Measurements from ENCODE around the gene TLK1. TPM values are rescaled to one million over a fixed set of nuclear protein-coding genes. Genes with fewer than 3 reads are reported as not detected.
"Not testable (repeated sequence)": the region's sequence is repeated elsewhere in the genome, so short reads cannot be mapped to it uniquely, and the experiment has no call there.

Gene TLK1
- polyA plus RNA-seq, 3 donors = 44.8 to 51.3 (median 46.2) TPM

DNA sequence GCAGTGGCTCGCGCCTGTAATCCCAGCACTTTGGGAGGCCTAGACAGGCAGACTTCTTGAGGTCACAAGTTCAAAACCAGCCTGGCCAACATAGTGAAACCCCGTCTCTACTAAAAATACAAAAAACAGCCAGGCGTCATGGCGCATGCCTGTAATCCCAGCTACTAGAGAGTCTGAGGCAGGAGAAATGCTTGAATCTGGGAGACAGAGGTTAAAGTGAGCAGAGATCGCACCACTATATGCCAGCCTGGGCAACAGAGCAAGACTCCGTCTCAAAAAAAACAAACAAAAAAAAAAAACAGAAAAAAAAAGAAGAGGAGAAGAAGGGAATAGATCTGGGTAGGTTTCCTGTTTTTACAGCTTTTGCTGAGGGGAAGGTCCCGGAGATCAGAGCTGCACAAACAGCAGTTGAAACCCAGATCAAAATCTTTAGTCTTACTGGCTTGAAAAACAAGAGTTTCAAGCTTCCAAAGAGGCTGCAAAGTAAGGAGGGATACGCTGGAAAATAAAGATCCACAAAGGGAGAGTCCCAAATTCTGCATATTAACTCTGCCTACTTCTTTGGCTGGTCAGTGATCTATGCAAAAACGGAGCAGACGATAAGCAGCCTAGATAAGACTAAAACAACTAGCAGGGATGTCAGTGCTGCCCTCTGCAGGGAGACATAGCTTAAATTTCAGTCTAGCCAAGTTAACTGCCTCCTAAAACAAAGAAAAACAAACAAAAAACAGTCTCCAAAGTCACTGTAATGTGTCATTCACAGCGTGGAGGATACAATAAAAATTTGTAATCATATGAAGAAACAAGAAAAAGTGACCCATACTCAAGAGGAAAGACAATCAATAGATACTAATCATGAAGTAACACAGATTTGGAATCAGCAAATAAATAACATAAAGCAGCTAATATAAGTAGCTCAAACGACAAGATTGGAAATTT lies 74.1 kb downstream of the TLK1 start:
- DNase-seq = peak; percentile 56

DNA sequence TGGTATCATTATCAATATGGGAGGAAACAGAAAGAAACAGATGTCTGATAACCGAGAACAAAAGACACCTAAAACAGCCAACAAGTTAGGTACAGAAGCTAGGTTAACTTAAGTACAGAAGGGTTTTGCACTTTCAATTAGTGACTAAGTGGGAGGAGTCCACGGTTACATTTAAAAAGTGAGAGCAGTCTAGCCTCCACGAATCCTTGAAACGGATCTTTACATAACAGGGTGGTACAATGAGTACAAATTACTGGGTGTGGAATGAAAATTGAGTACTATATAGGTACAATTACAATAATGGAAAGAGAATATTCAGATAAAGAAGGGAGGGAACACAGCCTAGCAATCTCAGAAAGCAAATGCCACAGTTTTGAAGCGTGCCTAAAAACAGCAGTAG lies 76.6 kb downstream of the TLK1 start:
- DNase-seq = no peak

DNA sequence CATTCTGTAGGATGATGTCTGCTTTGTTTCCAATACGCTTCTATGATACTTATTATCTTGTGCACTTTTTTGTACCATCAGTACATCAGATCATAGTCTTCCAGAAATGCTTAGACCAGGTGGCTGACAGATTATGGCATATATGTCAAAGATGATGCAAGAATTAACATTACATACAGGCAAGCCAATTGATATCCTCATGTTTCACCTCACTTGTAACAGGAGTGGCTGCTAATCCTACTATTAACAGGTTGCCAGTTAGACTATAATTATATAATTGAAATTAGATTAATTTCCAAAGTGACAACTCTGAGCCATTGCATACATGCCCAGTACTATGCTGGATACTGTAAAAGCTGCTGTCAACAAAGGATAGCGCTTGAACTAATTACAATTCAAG lies 77.2 kb downstream of the TLK1 start:
- DNase-seq = no peak

DNA sequence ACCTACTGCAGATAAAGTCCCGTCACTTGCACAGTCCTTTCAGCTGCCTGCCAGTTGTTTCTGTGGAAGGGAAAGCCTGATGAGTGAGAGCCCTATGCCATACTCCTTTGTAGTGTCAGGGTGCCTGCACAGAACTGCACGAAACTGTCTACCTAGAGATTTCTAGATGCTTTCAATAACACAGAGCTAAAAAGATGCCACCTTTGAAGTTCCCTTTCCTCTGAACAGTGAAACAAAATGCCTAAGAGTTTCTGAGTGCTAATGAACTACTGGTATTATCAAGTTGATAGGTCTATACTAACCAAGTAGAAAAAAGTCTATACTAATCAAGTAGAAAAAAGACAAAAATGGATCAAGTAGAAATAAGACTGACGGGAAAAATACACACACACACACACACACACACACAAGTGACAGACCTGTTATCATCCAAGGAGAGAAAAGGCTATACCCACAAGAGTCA lies 79.0 kb downstream of the TLK1 start:
- no peak for DNase-seq

DNA sequence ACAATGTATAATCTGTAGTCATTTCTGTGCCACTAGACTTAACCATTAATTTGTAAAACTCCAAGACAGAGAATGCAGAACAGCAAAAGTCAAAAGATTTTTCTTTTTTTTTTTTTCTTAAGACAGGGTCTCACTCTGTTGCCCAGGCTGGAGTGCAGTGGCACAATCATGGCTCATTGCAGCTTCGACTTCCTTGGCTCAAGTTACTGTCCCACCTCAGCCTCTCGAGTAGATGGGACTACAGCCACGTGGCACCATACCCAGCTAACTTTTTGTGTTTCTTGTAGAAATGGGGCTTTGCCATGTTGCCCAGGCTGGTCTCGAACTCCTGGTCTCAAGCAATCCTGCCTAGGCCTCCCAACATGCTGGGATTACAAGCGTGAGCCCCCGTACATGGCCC lies 80.1 kb downstream of the TLK1 start:
- no peak for DNase-seq

DNA sequence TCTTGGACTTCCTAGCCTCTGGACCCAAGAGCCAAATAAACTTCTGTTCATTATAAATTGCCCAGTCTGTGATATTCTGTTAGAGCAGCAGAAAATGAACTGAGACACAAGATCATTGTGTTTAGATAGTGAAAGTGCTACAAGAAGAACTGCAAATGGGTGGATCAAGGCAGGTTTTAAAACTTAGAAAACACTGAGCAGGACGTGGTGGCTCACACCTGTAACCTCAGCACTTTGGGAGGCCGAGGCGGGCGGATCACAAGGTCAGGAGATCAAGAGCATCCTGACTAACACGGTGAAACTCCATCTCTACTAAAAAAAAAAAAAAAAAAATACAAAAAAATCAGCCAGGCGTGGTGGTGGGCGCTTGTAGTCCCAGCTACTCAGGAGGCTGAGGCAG lies 84.3 kb downstream of the TLK1 start:
- DNase-seq = not testable (repeated sequence)

DNA sequence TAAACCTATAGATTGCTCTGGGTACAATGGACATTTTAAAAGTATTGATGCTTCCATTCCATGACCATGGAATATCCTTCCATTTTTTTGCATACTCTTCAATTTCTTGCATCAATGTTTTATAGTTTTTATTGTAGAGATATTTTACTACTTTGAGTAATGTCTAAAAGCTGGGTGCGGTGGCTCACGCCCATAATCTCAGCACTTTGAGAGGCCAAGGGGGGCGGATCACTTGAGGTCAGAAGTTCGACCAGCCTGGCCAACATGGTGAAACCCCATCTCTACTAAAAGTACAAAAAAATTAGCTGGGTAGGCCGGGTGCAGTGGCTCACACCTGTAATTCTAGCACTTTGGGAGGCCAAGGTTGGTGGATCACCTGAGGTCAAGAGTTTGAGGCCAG lies 88.5 kb downstream of the TLK1 start:
- no peak for DNase-seq

DNA sequence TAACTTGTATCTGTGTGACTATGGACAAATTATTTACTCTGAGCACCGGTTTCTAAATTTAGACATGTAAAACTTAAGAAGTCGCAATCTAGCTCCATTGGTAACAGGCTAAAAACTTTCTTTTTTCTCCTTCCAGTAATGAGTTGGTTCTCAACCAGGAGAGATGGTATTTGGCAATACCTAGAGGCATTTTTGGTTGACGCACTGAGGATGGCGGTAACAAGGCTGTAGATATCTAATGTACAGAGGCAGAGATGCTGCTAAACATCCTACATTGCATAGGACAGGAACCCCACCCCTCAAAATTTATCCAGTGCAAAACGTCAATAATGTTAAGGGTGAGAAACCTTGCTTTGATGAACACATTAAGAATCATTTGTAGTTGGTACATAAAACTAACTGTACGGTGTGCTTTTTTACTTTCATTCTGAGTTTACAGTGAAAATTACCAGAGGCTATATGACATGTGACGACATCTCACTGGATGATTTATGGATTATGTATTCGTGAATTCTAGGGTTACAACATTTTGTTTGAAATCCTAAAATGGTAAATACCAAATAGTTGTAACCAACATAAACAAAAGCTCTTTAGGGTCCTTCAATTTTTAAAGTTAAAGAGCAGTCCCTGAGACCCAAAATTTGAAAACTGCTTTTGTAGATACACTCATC lies 91.3 kb downstream of the TLK1 start:
- DNase-seq = no peak

DNA sequence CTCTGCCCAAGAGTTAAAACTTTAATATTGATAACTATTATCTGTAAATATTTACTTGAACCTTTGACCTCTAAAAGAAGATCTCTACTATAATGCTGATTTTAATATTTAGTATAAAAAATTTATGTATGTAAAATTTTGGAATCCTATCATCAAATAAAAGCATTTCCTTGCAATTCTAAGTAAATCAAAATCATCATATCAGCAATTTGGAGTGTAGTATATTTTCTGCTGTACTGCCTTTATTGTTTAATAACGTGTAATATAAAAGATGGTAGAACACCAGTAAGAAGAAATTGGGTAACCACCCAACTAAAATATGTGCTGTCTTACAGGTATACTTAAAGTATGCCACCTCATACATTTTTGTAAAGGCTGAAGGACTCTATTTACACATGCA lies 94.6 kb downstream of the TLK1 start:
- no peak for DNase-seq

DNA sequence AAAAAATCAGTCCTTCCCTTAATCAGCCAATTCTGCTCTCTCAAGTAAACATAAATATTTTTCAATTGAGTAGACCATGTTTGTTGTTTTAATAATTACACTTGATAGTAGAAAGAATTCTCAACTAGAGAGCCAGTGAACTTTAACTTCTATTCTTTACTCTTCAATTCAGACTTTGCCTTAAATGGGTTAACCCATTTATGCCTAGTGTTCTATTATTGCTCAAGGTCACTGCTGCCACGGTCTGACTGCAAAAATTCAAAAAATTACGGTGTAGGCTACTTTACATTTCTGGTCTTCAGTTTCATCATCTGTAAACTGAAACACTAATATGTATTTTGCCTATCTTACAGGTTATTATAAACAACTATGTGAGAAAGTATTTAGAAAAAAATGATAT lies 103.1 kb downstream of the TLK1 start:
- DNase-seq = no peak

DNA sequence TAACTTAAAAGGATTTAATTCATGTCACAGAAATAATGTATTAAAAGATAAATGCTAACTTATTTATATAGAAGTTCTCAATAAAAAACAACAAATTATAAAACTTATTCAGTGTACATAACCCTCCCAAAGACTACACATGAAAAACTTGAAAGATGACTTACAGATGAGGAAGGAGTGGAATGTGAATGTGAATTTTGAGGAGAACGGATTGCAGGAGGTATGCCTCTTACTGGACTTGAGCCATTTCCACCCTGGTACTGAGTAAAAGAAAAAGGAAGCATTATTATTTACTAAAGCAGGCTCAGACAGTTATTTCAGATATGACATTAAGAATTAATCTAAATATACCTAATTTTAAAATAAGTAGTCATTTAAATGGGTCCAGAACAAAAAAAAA lies 104.4 kb downstream of the TLK1 start:
- no peak for DNase-seq

DNA sequence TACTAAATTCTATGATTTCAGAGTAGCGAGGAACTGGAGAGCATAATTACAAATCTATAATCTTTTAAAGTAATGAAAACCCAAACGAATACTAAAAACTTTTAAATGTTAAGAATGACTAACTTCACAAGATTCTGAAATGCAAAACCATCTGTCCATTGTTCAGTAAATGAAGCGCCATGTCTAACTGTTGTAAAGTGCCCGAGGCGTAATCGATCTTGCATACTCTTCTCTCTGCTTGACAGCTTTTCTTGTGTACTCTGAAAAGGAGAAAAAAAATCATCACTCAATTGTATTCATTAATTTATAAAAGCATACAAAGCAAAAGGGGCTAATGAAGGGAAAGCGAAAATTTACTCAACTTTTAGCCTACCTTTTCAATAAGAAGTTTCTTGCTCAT lies 111.0 kb downstream of the TLK1 start:
- no peak for DNase-seq

DNA sequence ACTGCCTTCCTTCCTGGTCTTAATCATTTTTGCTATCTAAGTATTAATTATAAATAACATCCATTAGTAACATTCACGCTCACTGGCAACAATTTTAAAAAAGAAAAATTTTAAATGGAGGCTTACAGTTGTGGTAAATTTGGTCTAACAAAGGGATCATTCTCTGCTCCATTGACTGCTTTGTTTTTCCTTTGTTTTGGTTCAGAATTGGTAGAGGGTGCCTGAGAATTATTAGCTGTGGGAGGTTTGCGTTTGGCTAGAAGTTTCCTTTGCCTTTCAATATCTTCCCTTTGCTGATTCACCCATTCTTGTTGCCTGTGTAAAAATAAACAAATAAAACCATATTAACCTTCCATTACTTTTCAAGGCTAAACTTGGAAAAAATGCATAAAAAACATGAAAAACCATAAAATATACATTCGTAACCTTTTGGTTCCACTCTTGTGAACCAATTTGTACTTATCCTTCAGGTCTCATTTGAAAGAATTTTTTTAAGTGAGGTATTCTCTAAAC lies 114.6 kb downstream of the TLK1 start:
- no peak for DNase-seq

DNA sequence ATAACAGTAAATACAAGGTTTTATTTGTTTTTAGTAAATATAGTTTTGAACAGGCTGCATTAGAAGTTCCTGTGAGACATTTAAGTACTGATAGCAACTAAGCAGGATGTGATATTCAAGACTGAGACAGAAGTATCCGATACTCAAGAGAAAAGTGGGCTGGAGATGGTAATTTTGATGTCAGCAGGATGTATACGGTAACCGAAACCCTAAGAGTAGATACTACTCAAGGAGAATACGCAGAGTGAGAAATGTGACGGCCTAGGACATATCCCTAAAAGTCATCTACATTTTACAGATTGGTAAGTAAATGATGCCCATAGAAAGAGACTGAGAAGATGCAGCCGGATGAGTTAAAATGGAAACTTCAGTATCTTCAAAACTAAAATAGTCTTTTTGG lies 116.3 kb downstream of the TLK1 start:
- DNase-seq = no peak

DNA sequence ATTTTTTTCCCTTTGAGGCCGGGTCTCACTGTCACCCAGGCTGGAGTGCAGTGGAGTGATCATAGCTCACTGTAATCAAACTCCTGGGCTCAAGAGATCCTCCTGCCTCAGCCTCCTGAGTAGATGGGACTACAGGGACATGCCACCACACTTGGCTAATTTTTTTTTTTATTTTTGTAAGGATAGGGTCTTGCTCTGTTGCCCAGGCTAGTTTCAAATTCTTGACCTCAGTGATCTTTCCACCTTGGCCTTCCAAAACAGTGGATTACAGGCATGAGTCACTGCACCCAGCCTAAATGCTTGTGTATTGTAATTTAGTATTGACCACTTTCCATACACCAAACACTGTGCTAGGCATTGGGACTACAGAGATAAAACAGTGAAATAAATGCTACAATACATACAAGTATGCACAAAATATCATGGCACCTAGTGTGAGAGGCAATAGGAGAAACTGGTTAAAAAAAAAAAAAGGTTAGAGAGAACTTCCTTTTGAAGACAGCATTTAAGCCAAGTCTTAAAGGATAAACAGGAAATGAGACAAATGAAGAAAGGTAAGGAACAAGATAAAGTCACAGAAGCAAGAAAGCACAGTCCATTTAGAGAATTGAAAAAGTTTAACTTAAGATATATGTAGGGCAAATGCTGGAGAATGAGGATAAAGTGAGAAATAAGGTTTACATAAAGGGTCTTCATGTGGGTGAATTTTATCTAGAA lies 118.3 kb downstream of the TLK1 start:
- no peak for DNase-seq

DNA sequence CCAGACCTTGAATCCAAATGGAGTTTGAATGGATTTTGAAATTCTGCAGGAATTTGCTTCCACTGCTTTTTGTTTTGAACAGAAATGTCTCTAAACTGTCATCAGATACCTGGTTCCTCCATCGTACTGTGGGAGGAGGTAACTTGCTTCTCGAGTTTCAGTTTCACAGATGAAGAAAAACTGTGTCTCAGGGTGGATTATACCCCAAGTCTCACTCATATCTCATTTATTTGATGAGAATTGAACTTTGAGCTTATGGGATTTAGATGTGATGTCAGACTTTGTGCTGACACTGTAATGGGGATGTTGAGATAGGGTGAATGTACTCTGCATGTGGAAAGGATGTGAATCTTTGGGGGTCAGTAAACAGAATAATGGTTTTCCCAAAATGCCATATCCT lies 124.2 kb downstream of the TLK1 start:
- DNase-seq = no peak

DNA sequence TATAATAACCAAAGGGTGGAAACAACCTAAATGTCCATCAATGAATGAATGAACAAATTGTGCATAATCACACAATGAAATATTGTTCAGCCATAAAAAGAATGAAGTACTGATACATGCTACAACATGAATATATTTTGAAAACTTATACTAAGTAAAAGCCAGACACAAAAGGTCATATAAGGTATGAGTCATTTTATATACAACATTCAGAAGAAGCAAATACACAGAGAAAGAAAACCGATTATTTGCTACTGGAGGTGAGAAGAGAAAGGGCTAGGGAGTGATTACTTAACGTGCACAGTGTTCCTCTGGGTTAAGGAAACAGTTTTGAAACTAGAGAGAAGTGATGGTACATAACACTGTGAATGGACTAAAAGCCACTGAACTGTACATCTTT lies 126.4 kb downstream of the TLK1 start:
- DNase-seq = no peak

DNA sequence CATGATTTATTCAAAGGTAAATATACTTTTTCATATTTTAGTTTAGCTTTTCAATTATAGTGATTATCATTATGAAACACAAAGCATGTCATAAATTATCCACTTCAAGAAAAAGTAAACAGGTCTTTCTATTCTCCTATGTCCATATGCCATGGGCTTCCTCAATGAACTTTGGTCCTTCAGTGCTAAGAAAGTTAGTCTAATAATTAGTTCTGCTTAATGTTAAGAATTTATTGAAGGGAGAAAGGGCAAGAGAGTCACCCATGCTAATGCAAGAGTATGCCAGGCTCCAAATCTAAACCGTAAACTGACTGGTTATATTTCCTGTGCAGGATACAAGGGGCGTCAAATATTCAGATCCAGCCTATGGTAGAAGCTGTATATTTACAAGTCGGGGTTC lies 135.5 kb downstream of the TLK1 start:
- no peak for DNase-seq

DNA sequence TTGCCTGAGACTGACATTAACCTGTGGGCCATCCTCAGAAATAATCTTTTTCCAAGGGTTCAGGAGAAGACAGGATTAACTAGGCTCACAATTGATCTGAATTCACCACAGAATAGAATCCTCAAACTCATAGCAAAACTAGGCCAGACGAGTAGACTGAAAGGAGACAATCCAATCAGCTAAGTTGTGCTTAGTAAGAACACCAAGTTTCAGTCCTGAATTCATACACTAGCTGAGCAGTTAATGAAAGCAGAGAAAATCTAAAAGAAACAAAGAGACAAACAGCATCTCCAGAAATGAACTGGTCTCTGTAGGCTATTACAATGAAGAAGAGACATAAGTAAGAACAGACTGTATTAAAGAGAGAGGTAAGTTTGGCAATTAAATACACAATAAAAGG lies 142.2 kb downstream of the TLK1 start:
- DNase-seq = no peak

DNA sequence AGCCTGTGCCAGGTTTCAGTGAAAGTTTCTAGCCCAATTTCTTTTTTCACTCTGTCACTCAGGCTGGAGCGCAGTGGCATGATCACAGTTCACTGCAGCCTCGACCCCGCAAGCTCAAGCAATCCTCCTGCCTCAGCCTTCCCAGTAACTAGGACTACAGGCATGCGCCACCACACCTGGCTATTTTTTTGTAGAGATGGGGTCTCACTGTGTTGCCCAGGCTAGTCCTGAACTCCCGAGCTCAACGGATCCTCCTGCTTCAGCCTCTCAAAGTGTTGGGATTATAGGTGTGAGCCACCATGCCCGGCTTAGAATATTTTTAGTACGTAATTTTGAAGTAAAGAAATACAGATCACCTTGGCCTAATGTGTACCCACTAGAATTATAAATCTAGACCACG lies 144.6 kb downstream of the TLK1 start:
- no peak for DNase-seq

DNA sequence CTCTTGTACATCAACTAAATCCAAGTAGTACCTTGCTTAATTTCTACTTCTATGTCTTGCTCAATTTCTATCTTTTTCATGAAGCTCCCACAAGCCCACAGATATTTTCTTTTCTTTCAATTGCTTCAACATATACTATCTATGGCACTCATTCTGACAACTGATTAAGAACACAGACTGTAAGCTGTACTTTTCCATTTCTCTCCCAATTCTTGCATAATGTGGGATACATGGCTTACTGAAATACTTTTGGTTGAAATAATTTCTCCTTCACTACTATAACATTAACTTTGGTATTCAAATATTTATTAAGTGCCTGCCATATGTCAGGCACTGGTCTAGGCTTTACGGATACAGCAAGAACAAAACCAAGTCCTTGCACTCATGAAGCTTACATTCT lies 146.8 kb downstream of the TLK1 start:
- no peak for DNase-seq

DNA sequence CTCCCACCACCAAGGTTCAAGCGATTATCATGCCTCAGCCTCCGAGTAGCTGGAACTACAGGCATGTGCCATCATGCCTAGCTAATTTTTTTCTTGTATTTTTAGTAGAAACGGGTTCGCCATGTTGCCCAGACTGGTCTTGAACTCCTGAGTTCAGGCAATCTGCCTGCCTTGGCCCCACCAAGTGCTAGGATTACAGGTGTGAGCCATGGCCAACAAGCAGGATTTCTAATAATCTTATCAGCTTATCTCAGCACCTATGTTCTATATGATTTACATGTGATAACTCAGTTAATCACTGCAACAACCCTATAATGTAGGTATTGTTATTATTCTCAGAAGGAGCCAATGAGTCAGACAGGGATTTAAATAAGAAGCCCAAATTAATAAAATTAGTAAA lies 151.3 kb downstream of the TLK1 start:
- no peak for DNase-seq
